ENCODE data around the gene SLC16A5. TPM values are rescaled to one million over a fixed set of nuclear protein-coding genes. Genes with fewer than 3 reads are reported as not detected.

Gene SLC16A5
- total RNA-seq, 1 donor from 2014 or later = 7.1 TPM

DNA sequence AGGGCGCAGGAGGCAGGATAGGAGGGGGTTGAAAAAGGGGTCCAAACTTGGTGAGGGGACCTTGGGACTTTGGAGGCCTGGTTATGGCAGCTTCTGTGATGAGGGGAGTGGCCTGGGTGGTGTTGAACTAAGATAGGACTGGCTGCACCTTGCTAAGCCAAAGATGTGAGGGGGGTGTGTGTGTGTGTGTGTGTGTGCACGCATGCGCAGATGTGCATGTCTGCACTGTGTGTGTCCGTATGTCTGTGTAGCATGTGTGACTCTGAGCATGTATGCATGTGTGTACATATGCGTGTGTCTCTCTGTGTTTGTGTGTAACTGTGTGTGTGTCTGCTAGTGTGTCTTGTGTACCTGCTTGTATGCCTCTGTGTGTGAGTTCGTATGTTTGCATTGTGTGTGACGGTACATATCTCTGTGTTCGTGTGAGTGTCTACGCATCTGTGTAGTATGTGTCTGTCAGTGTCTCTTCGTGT, 4.1 kb downstream of the SLC16A5 start:
- no peak overlapping the region for H3K27ac Mint-ChIP-seq (ENCODE audit: unreplicated experiment)
- no peaks in the 10 kb centered on the region for H3K27me3 ChIP-seq (ENCODE audit: insufficient read depth, low read length)
- H3K4me3 Mint-ChIP-seq (ENCODE audit: unreplicated experiment) = no peak overlapping the region
- FAIRE-seq (no peak), DNase-seq (ENCODE audit: low read depth) (no peak)
- no peak overlapping the region for H3K4me3 ChIP-seq (ENCODE audit: insufficient read depth, low read depth, low read length)
- H3K36me3 ChIP-seq (ENCODE audit: insufficient read depth, low read length) = no peaks in the 10 kb centered on the region
- no peaks in the 10 kb centered on the region for H3K9me3 Mint-ChIP-seq (ENCODE audit: unreplicated experiment)
- H3K36me3 Mint-ChIP-seq (ENCODE audit: low read depth, unreplicated experiment) = no peaks in the 10 kb centered on the region
- H3K27ac ChIP-seq (ENCODE audit: low read depth, low read length) = no peak overlapping the region
- H3K4me1 ChIP-seq (ENCODE audit: insufficient read depth, low read length) = peaks cover 31% of the 10 kb centered on the region
- no peaks in the 10 kb centered on the region for H3K9me3 ChIP-seq (ENCODE audit: insufficient read depth, low read depth, low read length)
- H3K4me2 ChIP-seq (ENCODE audit: low read length) = no peak overlapping the region
- H2AFZ ChIP-seq (ENCODE audit: low read depth, low read length) = no peak overlapping the region
- H3K4me1 Mint-ChIP-seq (ENCODE audit: low read depth, unreplicated experiment) = peaks cover 30% of the 10 kb centered on the region
- no peaks in the 10 kb centered on the region for H3K79me2 ChIP-seq (ENCODE audit: insufficient read depth, low read length)
- no peaks in the 10 kb centered on the region for H3K27me3 Mint-ChIP-seq (ENCODE audit: low read depth, unreplicated experiment)
- H3K9ac ChIP-seq (ENCODE audit: low read length) = no peak overlapping the region
- TF ChIP-seq EZH2 (IDR thresholded peaks at IDR 0.05; ENCODE audit: insufficient read depth, low read length) = no peak
- TF ChIP-seq, protein P1, sequence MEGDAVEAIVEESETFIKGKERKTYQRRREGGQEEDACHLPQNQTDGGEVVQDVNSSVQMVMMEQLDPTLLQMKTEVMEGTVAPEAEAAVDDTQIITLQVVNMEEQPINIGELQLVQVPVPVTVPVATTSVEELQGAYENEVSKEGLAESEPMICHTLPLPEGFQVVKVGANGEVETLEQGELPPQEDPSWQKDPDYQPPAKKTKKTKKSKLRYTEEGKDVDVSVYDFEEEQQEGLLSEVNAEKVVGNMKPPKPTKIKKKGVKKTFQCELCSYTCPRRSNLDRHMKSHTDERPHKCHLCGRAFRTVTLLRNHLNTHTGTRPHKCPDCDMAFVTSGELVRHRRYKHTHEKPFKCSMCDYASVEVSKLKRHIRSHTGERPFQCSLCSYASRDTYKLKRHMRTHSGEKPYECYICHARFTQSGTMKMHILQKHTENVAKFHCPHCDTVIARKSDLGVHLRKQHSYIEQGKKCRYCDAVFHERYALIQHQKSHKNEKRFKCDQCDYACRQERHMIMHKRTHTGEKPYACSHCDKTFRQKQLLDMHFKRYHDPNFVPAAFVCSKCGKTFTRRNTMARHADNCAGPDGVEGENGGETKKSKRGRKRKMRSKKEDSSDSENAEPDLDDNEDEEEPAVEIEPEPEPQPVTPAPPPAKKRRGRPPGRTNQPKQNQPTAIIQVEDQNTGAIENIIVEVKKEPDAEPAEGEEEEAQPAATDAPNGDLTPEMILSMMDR (IDR thresholded peaks at IDR 0.05; ENCODE audit: insufficient read depth, low read depth, low read length) = no peak
- H4K20me1 ChIP-seq (ENCODE audit: insufficient read depth, low read length) = no peaks in the 10 kb centered on the region

DNA sequence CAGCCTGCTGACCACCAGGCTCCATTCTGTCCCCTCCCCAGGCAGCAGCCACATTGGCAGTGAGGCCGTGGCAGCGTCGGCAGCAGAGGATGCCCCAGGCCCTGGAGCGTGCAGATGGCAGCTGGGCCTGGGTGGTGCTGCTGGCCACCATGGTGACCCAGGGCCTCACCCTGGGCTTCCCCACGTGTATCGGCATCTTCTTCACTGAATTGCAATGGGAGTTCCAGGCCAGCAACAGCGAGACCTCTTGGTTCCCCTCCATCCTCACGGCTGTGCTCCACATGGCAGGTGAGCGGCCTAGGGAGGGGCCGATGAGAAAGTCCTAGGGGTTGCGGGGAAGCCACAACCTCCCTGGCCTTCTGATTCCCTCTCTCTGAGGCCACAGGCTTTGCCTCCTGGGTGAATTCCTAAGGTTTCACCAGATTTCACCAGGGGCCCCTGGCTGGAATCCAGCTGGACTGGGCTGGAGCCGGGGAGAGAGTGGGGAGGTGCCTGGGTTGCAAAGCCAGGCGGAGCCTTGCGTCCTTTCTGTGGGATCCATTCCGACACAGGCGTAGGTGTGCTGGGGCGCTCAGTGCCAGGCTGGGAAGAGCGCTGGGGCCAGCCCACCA, 5.9 kb downstream of the SLC16A5 start:
- Mint-ChIP-seq H3K4me1 (ENCODE audit: low read depth, unreplicated experiment) (peaks cover 27% of the 10 kb centered on the region), H3K27me3 (ENCODE audit: low read depth, unreplicated experiment) (no peaks in the 10 kb centered on the region), H3K9me3 (ENCODE audit: unreplicated experiment) (no peaks in the 10 kb centered on the region), H3K36me3 (ENCODE audit: low read depth, unreplicated experiment) (peaks cover 2% of the 10 kb centered on the region), H3K4me3 (ENCODE audit: unreplicated experiment) (no peak overlapping the region), H3K27ac (ENCODE audit: unreplicated experiment) (no peak overlapping the region)
- Histone ChIP-seq H3K4me1 (ENCODE audit: insufficient read depth, low read length) (peaks cover 15% of the 10 kb centered on the region), H3K9me3 (ENCODE audit: insufficient read depth, low read depth, low read length) (no peaks in the 10 kb centered on the region), H3K27ac (ENCODE audit: low read depth, low read length) (no peak overlapping the region), H3K4me3 (ENCODE audit: insufficient read depth, low read depth, low read length) (no peak overlapping the region), H3K9ac (ENCODE audit: low read length) (no peak overlapping the region), H3K4me2 (ENCODE audit: low read length) (no peak overlapping the region), H2AFZ (ENCODE audit: low read depth, low read length) (no peak overlapping the region), H3K27me3 (ENCODE audit: insufficient read depth, low read length) (no peaks in the 10 kb centered on the region), H4K20me1 (ENCODE audit: insufficient read depth, low read length) (no peaks in the 10 kb centered on the region), H3K36me3 (ENCODE audit: insufficient read depth, low read length) (no peaks in the 10 kb centered on the region), H3K79me2 (ENCODE audit: insufficient read depth, low read length) (no peaks in the 10 kb centered on the region)
- DNase-seq (ENCODE audit: low read depth) = no peak
- TF ChIP-seq, protein P1 (IDR thresholded peaks at IDR 0.05; ENCODE audit: insufficient read depth, low read depth, low read length) = no peak
- TF ChIP-seq EZH2 (IDR thresholded peaks at IDR 0.05; ENCODE audit: insufficient read depth, low read length) = no peak
- no peak for FAIRE-seq

DNA sequence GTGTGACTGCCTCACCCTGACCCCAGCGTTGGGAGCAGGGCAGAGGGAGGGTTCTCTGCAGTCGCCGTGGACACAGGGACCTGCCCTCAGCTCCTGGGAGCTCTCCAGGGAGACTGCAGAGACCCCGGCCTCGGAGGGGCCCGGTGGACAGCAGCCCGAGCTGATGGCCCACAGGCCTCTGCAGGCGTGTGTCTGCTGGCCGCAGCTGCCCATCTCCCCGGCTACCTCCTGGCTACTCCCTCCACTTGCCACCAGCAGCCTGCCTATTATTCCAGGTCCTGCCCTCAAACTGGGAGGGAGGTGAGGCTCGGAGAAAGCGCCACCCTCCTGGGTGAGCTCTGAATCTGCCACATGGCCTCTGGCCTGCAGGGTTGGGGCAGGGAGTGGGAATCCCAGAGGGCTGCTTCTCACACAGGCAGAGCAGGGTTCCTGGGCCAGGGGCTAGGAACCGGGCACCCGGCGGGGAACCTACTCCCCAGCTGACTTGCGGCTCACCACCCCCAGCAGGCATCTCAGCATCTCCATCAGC, 7.2 kb downstream of the SLC16A5 start:
- Histone ChIP-seq H2AFZ (ENCODE audit: low read depth, low read length) (no peak overlapping the region), H3K79me2 (ENCODE audit: insufficient read depth, low read length) (no peaks in the 10 kb centered on the region), H3K9me3 (ENCODE audit: insufficient read depth, low read depth, low read length) (no peaks in the 10 kb centered on the region), H3K4me3 (ENCODE audit: insufficient read depth, low read depth, low read length) (no peak overlapping the region), H3K27me3 (ENCODE audit: insufficient read depth, low read length) (no peaks in the 10 kb centered on the region), H3K4me1 (ENCODE audit: insufficient read depth, low read length) (peaks cover 9% of the 10 kb centered on the region), H4K20me1 (ENCODE audit: insufficient read depth, low read length) (no peaks in the 10 kb centered on the region), H3K4me2 (ENCODE audit: low read length) (no peak overlapping the region), H3K9ac (ENCODE audit: low read length) (no peak overlapping the region), H3K36me3 (ENCODE audit: insufficient read depth, low read length) (no peaks in the 10 kb centered on the region), H3K27ac (ENCODE audit: low read depth, low read length) (no peak overlapping the region)
- DNase-seq (ENCODE audit: low read depth) (no peak), FAIRE-seq (no peak)
- Mint-ChIP-seq H3K27me3 (ENCODE audit: low read depth, unreplicated experiment) (no peaks in the 10 kb centered on the region), H3K4me3 (ENCODE audit: unreplicated experiment) (no peak overlapping the region), H3K27ac (ENCODE audit: unreplicated experiment) (no peak overlapping the region), H3K9me3 (ENCODE audit: unreplicated experiment) (no peaks in the 10 kb centered on the region), H3K4me1 (ENCODE audit: low read depth, unreplicated experiment) (peaks cover 21% of the 10 kb centered on the region), H3K36me3 (ENCODE audit: low read depth, unreplicated experiment) (peaks cover 2% of the 10 kb centered on the region)
- TF ChIP-seq, protein P1 (IDR thresholded peaks at IDR 0.05; ENCODE audit: insufficient read depth, low read depth, low read length) = no peak
- no peak for TF ChIP-seq EZH2 (IDR thresholded peaks at IDR 0.05; ENCODE audit: insufficient read depth, low read length)

Measured in astrocyte (in vitro differentiated cells and primary cell).